Measurements from ENCODE around the gene TNFRSF21.

GRCh38 chr6:47335466-47335865, 25.8 kb upstream of the TNFRSF21 start:
- TF ChIP-seq CTCF (optimal IDR thresholded peaks at IDR 0.05 in 1 of 3, IDR thresholded peaks at IDR 0.05 in 1 of 3, conservative IDR thresholded peaks at IDR 0.05 in 1 of 3; ENCODE audit: extremely low read depth in 1 of 3, insufficient read depth in 2 of 3, low read length in 3 of 3) (no peak), EZH2 (IDR thresholded peaks at IDR 0.05; ENCODE audit: low read length) (no peak)
